Measurements from ENCODE around the gene MMRN1. TPM values are rescaled to one million over a fixed set of nuclear protein-coding genes. Genes with fewer than 3 reads are reported as not detected.

MMRN1 gene
- total RNA-seq, 1 experiment from 2014 or later: not detected

DNA sequence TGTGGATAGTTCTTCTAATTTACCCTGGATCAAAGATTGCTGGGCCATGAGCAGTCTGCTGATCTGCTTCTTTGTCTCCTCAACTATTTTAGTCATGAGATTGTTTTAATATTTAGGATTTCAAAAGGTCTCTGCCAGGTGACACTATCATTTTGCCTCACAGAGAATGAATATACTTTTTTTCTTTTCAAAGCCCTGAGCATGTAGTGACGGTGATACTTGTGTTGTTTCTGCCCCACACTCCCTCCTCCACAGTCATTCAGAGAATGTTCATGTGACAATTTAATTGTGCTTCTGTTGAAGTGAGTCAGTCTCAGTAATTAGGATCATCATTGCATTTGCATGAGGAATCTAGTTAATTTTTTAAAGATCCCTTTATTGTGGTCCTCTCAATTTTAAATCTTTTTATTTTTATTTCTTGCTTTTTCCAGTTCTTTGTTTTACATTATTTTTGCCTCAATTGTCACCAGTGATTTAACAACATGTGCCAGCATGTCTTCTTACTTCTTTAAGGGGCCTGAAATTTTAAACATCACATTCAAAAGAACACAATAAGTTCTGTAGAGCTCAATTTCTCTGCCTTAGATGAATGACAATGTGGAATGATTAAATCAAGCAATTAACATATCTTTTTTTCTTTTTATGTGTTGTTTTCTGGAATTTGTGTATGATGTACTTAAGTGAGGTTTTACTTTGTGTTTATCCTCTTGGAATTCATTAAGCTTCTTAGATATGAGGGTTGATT is 12.3 kb downstream of the MMRN1 start:
- DNase-seq (ENCODE audit: low read depth): peak; percentile 23

DNA sequence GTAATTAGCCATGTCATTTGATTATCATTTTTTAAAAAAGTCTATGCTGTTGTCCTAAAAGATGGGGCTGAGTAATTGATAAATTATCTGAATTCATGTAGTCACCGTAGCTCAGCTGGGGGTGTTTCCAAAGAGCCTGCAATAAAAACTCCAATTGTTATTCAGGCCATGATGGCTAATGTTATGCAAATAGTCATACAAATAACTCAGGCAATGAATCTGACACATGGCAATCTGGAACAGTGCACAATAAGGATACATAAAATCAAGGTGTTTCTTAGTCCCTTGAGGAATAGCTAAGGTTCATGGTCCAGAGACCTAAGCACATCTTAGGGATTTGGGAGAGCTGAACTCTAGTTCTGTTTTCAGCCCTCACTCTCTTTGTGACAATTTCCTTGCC is 15.2 kb downstream of the MMRN1 start:
- no peak for DNase-seq (ENCODE audit: low read depth)

- DNase-seq (ENCODE audit: low read depth): no peak
These were observed 19.0 kb downstream of the MMRN1 start for GRCh38 chr4:89913623-89914022.

GRCh38 chr4:89914609-89915550 is 20.2 kb downstream of the MMRN1 start:
- no peak for DNase-seq (ENCODE audit: low read depth)

GRCh38 chr4:89915937-89916336 is 21.3 kb downstream of the MMRN1 start:
- no peak for DNase-seq (ENCODE audit: low read depth)

- no peak for DNase-seq (ENCODE audit: low read depth)
These were observed 28.3 kb downstream of the MMRN1 start for GRCh38 chr4:89922848-89923416.

DNA sequence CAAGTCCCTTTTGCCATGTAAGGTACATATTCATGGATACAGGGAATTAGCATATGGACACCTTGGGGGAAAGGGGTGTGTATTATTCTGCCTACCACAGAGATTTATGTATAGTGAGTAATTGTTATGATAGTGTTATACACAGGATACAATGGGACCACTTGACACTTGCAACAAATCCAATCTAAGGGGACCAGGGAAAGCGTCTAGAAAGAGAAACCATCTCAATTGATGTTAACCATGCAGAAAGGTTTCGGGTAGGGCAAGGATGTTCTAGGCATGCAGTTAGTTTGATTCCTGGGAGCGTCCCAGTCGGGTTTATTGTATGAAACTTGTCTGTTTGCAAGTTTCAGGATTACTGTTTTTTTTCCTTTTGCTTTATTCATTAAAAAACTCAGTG is 34.2 kb downstream of the MMRN1 start:
- DNase-seq (ENCODE audit: low read depth): no peak

GRCh38 chr4:89929425-89930159 is 34.9 kb downstream of the MMRN1 start:
- DNase-seq (ENCODE audit: low read depth): peak; percentile 6

- no peak for DNase-seq (ENCODE audit: low read depth)
These were observed 44.9 kb downstream of the MMRN1 start for GRCh38 chr4:89939546-89939945.

DNA sequence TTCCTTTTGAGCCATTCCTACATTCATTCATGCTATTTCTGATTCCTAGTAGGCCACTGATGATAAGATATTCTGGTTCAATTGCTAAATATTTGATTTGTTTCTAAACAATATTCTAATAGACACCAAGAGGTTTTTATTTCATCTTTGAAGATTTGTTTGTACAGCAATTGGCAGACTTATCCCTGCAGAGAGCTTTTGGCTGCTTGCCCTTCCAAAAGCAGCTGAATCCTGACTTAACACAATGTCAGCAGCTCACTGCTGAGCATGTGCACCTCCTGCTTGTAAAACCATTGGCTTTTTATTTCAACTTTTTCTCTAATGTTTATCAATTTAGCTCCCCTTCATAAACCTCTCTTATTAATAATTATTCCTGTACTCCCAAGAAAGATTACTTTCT is 45.3 kb downstream of the MMRN1 start:
- no peak for DNase-seq (ENCODE audit: low read depth)

- DNase-seq (ENCODE audit: low read depth): no peak
These were observed 48.2 kb downstream of the MMRN1 start for GRCh38 chr4:89942811-89943210.

DNA sequence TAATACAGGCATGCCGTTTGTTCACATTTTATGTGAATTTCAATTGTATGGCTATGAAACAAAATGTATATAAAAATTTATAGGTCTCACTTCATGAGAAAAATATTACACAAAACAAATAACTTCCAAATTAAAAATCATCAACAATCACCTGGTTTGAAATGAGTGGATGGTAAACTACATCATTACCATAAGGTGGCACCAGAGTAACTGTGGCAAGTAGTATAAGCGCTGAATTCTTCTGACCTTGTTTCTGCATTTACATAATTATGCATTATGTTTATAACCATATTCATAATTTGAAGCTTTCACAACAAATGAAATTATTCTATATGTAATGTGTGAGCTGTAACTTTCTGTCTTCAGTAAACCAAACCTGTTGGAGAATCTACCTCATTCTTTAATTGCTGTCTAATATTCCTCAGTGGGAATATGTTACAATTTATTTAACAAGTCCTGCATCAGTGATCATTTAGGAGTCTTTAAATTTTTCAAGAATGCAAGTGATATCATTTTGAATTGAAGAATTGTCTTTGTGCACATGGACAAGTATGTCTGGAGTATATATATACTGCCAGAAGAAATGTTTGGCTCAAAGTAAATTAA is 55.2 kb downstream of the MMRN1 start:
- DNase-seq (ENCODE audit: low read depth): no peak

GRCh38 chr4:89952458-89952857 is 57.8 kb downstream of the MMRN1 start:
- no peak for DNase-seq (ENCODE audit: low read depth)

- DNase-seq (ENCODE audit: low read depth): no peak
These were observed 60.4 kb downstream of the MMRN1 start for GRCh38 chr4:89954906-89955695.

GRCh38 chr4:89957046-89957926 is 62.6 kb downstream of the MMRN1 start:
- no peak for DNase-seq (ENCODE audit: low read depth)

DNA sequence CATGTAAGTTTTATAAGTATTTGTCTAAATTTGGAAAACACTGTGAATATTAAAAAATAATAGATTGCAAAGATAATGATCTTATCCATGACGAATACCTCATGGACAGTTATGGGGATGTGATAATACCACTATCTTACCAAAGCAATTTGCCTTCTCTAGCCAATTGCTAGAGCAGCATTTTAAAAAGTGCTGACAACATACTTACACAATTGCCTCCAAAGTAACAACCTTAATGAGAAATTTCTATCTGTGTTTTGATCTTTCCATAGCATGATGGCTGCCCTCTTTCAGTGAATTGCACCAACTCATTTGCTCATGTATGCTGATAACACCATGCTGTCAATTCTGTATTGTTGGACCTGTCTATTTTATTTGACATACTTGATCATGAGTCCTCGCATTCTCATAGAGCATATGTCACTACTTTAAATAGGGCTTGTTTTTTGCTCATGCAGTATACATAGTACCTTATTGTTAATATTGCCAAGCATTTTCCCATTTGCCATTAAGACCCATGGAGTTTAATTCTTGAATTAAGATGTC is 87.2 kb downstream of the MMRN1 start:
- no peak for DNase-seq (ENCODE audit: low read depth)

- no peak for DNase-seq (ENCODE audit: low read depth)
These were observed 93.6 kb downstream of the MMRN1 start for GRCh38 chr4:89988268-89988667.

- no peak for DNase-seq (ENCODE audit: low read depth)
These were observed 98.1 kb downstream of the MMRN1 start for GRCh38 chr4:89992744-89993143.

- no peak for DNase-seq (ENCODE audit: low read depth)
These were observed 99.7 kb downstream of the MMRN1 start for GRCh38 chr4:89994176-89994873.

Data from M059J (cell line).